HG03520 (cell line): ENCODE measurements around the gene NEGR1.

Experiments used
- ATAC-seq: cut with Tn5 transposase; IDR thresholded peaks from one replicate; pipeline ENCODE4 v1.9.1; 2021; ENCODE audit warnings: mild to moderate bottlenecking, moderate library complexity; ENCODE audit not compliant: unreplicated experiment

Gene NEGR1

DNA sequence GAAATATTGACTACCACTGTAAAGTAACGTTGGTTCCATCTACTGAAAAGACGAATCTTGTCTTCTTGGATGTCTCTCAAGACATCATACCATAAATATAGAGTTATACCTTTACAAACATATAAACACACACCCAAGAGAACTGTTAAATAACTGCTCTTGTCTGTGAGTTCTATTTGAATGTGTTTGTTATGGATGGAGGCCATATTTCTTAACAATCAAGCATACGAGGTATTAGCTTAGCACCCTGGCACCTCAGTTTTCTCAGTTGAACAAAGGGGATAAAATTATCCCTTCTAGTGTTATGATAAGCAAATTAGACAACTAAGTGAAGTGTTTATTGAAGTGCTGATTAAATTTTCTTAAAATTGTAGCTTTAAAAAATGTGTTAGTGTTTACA, 864.9 kb downstream of the NEGR1 start:
- no peak for ATAC-seq

DNA sequence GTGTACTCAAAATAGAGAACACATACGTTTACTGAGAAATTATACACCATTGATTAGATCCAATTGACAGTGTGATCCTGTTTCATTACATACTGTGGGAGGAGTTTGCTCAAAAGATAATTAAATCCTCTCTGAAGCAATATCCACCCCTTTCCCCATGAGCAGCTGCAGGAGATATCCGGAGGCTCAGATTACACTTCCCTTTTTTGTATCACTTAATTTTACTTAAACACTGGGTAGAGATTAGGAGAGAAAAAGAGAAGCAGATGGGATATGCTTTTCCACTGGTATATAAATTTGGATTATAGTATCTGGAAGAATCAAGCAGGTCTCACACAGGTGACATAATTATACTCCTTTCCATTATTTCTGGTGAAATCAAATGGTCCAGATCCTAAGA, 868.2 kb downstream of the NEGR1 start:
- no peak for ATAC-seq

DNA sequence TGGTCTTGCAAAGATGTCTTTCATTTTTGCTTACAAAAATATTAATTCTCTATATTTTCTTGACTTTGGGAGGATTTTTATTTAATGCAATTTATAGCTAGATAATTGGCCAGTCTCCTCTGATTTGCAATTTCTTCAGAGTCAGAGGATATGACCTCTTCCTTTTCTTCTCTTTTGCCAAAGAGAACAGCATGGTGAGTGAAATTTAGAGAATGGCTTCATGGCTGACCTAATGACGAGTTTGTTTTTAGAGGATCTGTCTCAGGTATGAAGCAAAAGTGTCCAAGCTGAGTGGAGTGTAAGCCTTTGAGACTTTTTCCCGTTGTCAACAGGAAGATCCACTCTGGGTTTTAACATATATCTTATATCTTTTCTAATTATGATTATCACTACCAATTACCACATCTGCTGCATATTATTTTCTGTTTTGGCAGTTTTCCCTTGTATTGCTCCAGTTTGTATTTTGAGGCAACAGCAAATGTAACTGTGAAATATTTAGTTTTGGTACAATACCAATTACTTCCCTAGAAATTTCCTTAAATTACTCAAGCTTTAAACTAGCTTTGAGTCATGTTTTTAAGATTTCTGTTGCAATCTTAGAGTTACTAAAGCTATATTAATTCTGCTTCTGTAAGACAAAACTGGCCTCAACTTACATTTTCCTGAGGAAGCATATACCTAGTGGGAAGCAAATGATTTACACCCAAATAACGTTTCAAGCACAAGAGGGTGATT, 868.7 kb downstream of the NEGR1 start:
- no peak for ATAC-seq

DNA sequence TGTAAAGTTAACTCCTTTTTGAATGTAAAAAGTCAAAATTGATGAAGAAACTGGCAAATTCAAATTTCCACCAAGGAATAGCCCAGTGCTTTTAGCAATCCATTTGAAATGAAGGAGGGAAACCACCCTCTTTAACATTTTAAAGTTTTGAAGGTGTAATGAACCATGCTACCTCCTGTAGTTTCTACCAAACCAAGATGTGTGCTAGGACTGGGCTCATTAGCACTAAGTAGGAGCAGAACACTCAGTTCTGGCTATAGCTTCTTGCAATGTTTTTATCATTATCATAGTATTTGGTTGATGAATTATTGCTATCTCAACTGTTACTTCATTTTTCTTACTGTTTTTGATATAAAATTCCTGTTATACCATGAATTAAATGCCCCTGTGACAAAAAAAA, 882.3 kb downstream of the NEGR1 start:
- no peak for ATAC-seq

DNA sequence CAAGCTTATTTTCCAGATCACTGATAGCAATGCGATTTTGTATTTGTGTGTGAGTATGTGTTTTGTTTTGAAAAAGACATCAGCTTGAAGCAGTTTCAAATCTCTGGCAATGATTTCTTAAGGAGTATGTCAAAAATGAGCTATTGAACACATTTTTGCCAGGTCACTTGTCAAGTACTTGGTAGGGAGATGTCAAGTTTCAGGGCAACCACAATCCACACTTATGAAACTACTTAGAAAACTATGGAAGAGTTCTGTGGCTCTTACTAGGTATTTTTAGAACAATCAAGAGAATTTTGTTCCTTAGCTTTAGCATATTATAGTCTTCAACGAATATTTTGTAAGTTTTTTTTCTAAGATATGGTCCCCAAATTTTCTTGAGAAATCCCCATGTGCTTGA, 882.7 kb downstream of the NEGR1 start:
- ATAC-seq = no peak

DNA sequence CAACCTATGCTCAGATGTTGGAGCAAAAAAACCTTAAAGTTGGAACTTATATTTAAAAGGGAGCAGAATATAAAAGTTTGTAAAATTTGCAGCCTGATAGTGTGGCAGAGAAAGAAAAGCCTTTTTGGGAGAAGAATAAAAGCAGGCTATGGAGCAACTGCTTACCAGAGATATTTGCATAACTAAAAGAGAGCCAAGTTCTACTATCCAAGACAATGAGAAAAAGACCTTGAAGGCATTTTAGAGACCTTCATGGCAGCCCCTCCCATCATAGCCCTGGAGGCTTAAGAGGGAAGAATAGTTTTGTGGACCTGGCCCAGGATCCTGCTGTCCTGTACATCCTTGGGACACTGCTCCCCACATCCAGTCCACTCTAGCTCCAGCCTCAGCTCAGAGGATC, 889.0 kb downstream of the NEGR1 start:
- ATAC-seq = no peak

DNA sequence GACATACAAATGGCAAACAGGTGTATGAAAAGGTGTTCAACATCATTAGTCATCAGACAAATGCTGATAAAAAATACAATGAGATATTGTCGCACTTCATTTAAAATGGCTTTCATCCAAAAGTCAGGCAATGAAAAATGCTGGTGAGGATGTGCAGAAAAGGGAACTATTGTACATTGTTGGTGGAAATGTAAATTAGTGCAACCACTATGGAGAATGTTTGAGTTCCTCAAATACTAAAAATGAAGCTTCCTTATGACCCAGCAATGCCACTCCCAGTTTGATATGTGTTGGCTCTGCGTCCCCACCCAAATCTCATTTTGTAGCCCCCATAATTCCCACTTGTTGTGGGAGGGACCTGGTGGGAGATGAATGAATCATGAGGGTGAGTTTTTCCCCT, 891.8 kb downstream of the NEGR1 start:
- no peak for ATAC-seq

DNA sequence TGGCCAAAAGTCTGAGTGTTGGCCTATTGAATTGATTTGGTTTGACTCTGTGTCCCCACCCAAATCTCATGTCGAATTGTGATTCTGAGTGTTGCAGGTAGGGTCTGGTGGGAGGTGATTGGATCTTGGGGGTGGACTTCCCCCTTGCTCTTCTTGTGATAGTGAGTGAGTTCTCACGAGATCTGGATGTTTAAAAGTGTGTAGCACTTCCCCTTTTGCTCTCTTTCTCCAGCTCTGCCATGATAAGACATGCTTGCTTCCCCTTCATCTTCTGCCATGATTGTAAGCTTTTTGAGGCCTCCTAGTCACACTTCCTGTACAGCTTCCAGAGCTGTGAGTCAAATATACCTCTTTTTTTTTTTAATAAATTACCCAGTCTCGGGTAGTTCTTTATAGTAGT, 904.5 kb downstream of the NEGR1 start:
- ATAC-seq = no peak

DNA sequence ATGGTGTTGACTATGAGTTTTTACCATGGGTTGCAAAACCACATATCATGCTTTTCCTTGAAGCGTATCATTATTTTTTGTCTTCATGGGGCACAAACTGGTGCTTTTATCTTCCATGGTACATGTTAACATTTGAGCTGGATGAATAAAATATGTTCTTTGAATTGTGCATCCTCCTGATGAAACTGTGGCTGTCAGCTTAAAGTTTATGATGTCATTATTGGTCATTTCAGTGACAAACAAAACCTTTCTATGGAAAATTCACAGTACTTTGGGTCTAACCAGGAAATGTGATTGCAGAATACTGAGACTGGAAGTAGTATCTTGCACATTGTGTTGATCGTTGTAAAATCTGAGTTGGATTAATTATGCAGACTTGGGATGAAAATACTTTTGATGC, 909.8 kb downstream of the NEGR1 start:
- ATAC-seq = no peak

DNA sequence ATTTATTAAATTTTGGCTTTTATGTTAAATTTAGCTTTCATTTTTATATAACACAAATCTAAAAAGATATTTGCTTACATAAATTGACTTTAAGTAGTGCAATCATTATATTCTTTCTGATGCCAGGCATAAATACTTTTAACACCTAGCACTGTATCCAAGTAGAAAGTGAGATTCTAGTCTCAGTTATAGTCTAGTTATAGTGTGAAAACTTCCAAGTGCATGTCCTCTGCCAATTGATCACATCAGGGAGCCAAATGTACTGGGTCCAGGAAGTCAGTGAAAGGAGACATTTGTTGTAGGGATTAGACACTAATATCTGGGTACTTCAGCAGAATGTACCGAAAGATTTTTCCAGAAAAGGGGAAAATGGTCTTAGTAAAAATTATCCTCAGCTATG, 910.8 kb downstream of the NEGR1 start:
- no peak for ATAC-seq

DNA sequence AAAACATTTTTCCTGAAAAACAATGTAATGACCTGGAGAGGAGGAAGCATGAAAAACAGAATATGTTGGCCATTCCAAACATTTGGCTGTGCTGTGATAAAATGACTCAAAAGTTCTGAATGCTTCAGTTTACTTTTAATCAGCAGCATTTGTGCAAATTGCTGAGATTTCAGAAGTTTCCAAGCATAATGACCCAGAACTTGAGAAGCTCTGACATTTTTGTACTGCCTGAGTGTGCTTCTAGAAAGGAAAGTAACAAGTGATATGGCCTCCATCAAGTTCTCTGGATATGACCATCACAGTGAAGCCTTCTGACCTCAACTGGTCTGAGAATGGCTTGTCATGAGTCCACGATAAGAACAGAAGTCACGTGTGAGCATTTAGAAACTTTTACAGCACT, 918.1 kb downstream of the NEGR1 start:
- no peak for ATAC-seq

DNA sequence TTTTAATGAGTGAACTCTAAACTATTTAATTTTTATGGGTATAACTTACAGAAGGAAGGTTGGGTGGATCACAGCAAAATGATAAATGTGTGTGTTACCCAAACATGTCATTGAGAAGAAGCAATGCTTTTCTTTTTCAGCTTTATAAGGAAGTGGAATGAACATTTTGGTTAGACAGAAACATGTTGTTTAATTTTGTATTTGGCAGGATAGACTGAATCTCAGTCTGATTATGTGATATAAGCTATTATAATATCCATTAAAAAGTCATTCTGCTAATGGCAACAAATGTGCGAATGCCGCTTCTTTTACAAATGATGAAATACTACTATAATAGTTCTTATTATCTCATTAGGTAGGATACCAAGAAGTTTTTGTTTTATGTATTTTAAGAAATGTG, 919.6 kb downstream of the NEGR1 start:
- no peak for ATAC-seq

DNA sequence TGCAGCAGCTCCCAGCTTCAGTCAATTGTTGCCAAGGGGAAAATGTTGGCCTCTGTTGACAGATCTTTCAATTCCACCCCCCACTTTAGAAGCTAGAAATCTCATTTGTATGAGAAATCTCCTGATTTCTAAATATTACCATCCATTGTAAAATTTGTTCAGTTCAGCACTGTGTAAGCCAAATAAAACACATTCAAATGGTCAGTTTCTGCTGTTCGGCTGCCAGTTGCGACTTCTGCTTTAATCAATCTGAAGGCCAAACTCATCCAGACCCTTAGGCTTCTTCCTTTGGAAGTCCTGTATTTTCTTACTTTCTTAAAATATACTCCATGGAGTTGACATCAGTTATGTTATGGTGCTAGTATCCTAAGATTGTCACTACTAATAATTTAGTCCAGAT, 920.3 kb downstream of the NEGR1 start:
- ATAC-seq = no peak

DNA sequence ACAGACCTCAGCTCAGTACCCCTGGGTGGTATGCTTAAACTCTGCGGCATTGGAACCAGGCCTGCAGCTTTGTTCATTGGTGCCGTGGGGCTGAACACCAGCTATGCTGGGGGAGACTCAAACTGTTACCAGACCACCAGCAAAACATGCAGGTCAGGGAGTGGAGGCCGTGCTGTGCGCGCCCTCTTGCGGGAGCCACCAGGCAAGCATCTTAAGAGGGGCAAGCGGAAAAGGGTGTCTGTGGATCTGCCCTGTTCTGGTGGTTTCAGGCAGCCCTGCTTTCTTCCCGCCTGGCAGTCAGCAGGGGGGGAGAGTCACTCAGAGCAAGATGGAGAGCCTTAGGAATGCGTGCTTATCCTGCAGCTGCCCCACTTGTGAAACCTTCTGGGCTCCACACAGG, 924.6 kb downstream of the NEGR1 start:
- no peak for ATAC-seq

DNA sequence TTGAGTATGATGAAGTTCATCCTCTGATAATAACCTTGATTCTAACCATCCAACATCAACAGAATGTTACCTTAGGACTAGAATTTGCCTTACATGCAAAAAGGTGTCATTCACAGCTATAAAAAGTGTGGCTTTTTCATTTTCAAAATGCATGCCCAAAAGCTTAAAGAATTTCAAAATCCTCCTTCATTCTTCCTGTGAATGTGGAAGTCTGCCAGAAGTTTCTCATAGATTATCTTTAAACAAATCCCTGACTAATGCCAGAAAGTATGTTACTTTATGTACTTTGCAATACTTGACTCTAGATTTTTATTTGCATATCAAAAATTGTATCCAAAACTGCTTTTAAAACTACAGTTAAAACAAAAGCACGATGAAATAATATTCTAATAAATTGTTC, 930.9 kb downstream of the NEGR1 start:
- no peak for ATAC-seq

DNA sequence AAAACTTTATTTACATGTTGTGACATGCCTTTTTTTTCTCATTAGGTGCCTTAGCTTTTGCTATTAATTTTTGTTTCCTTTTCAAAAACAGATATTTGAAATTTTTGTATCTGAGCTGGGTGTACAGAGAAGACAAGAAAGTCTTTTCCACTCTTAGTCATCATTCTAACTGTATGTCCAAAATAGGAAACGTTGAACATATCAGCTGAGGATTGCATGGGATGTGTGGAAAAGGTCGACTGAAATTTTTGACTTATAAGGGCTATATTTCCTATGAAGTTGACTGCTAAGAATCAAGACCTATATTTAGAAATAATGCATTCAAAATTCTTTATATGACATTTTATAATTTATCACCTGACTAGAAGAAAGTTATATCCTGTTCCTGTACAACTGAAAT, 931.5 kb downstream of the NEGR1 start:
- ATAC-seq = no peak

DNA sequence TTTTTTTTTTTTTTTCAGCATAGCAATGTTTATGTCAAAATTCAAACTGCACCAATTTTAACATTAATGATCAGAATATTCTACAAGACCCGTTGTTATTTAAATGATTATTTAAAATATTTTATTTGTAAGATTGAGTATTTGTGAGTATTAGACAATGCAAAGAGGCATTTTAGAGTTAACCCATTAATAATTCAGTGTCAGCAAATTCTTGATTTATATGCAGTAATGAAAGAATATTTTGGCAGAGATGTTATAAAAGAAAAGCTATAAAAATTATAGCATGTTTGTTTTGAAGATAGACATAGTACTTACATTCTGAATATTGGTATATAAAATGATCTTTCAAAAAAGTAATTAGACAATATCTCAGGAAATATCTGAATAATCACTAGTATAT, 932.0 kb downstream of the NEGR1 start:
- no peak for ATAC-seq
